ENCODE data around the gene NR6A1. TPM values are rescaled to one million over a fixed set of nuclear protein-coding genes. Genes with fewer than 3 reads are reported as not detected.

NR6A1 gene
- total RNA-seq, 2 experiments from 2014 or later, result 17.5 to 23.0 TPM

DNA sequence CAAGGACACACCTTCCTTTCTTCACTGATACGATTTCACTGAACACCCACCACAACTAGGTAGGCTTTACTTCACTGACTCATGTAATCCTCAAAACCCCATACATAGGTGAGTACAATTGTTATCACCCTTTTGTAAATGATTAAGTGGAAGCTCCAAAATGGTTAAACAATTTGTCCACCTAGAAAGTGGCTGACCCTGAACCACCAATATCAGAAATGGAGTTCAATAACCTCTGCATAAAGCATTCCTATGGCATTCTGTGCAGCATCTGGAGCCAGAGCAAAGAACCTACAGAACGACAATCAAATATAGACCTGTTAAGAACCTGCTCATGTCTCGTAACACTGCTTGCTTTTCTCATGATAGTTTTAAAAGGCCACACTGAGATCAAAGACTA lies 213.2 kb downstream of the NR6A1 start:
- Histone ChIP-seq H3K9me2 (ENCODE audit: insufficient read depth, low read length) (no peaks in the 10 kb centered on the region), H3K79me2 (ENCODE audit: insufficient read depth, low read depth, low read length) (no peaks in the 10 kb centered on the region), H3K36me3 (ENCODE audit: insufficient read depth, low read length) (no peaks in the 10 kb centered on the region), H3K27ac (ENCODE audit: low read depth, low read length, poor library complexity, severe bottlenecking) (no peak overlapping the region), H3K9me3 (ENCODE audit: low read length) (no peaks in the 10 kb centered on the region), H3K4me3 (ENCODE audit: low read depth, low read length, poor library complexity, severe bottlenecking) (no peak overlapping the region), H2AFZ (ENCODE audit: low read length) (no peak overlapping the region), H3K4me1 (ENCODE audit: insufficient read depth, low read length, poor library complexity, severe bottlenecking) (no peaks in the 10 kb centered on the region), H3K4me2 (ENCODE audit: low read length) (no peak overlapping the region), H4K20me1 (ENCODE audit: insufficient read depth, low read length) (no peaks in the 10 kb centered on the region)
- TF ChIP-seq, protein P1, sequence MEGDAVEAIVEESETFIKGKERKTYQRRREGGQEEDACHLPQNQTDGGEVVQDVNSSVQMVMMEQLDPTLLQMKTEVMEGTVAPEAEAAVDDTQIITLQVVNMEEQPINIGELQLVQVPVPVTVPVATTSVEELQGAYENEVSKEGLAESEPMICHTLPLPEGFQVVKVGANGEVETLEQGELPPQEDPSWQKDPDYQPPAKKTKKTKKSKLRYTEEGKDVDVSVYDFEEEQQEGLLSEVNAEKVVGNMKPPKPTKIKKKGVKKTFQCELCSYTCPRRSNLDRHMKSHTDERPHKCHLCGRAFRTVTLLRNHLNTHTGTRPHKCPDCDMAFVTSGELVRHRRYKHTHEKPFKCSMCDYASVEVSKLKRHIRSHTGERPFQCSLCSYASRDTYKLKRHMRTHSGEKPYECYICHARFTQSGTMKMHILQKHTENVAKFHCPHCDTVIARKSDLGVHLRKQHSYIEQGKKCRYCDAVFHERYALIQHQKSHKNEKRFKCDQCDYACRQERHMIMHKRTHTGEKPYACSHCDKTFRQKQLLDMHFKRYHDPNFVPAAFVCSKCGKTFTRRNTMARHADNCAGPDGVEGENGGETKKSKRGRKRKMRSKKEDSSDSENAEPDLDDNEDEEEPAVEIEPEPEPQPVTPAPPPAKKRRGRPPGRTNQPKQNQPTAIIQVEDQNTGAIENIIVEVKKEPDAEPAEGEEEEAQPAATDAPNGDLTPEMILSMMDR (conservative IDR thresholded peaks at IDR 0.05; ENCODE audit: low read length), result no peak
- no peak for TF ChIP-seq EZH2phosphoT487 (IDR thresholded peaks at IDR 0.05; ENCODE audit: borderline replicate concordance, low read depth, low read length)
- no peak for DNase-seq (ENCODE audit: low spot score)
- intact Hi-C loops (cut with micrococcal nuclease; ENCODE audit: unreplicated experiment), result no loop called here
- ChIA-PET POLR2A (no interaction called here), CTCF (ENCODE audit: unreplicated experiment) (no interaction called here)
- BruUV-seq (replicated peaks), result no TSS peak

DNA sequence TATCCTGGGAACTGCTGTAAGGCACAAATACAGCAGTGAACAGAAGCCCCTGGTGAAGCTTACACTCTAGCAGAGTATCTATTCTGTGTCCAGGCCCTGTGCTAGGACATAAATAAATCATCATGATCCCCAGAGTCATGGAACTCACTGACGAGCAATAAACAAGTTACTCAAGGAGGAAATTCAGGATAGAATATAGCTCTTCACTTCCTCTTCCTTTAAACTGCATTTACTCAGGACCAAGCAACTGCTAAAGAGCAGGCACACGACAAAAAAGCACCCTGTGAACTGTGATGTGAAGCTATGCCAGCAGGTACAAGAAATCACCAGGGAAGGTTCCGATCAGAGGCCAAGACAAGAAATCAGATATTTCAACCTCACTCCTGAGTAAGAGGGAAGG lies 216.1 kb downstream of the NR6A1 start:
- H3K4me3 ChIP-seq (ENCODE audit: low read depth, low read length, poor library complexity, severe bottlenecking), result no peak overlapping the region
- H3K27ac ChIP-seq (ENCODE audit: low read depth, low read length, poor library complexity, severe bottlenecking), result no peak overlapping the region
- H3K9me2 ChIP-seq (ENCODE audit: insufficient read depth, low read length), result no peaks in the 10 kb centered on the region
- TF ChIP-seq, protein P1 (conservative IDR thresholded peaks at IDR 0.05; ENCODE audit: low read length), result no peak
- TF ChIP-seq EZH2phosphoT487 (IDR thresholded peaks at IDR 0.05; ENCODE audit: borderline replicate concordance, low read depth, low read length), result no peak
- no peaks in the 10 kb centered on the region for H3K4me1 ChIP-seq (ENCODE audit: insufficient read depth, low read length, poor library complexity, severe bottlenecking)
- intact Hi-C loops (cut with micrococcal nuclease; ENCODE audit: unreplicated experiment), result no loop called here
- ChIA-PET POLR2A (interaction anchor here (0.8 to 1.2 kb wide), 2 partner anchors 11 to 40 kb away, joined by 3 to 4 read pairs; no protein-coding TSS in a partner anchor), CTCF (ENCODE audit: unreplicated experiment) (no interaction called here)
- H3K79me2 ChIP-seq (ENCODE audit: insufficient read depth, low read depth, low read length), result no peaks in the 10 kb centered on the region
- DNase-seq (ENCODE audit: low spot score), result no peak
- H4K20me1 ChIP-seq (ENCODE audit: insufficient read depth, low read length), result no peaks in the 10 kb centered on the region
- no peaks in the 10 kb centered on the region for H3K36me3 ChIP-seq (ENCODE audit: insufficient read depth, low read length)
- H3K9me3 ChIP-seq (ENCODE audit: low read length), result no peaks in the 10 kb centered on the region
- no TSS peak for BruUV-seq (replicated peaks)
- no peak overlapping the region for H3K4me2 ChIP-seq (ENCODE audit: low read length)
- H2AFZ ChIP-seq (ENCODE audit: low read length), result no peak overlapping the region

DNA sequence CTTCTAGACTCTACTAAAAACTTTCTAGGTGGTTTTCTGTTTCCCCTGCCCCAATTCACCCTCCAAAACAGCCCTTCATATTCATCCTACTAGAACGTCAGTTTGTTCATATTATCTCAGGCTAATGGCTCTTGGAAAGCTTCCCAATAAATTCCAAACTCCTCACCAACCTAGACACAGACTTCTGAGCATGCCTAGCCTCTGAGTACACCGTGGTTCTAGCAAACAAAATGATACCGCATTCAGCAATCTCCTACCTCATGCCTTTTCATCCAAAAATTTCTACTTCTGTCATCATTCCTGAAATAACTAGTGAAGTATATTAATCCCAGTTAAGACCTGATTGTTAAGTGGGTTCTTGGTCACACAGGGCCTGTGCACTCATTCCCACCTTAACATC lies 217.4 kb downstream of the NR6A1 start:
- no peaks in the 10 kb centered on the region for H3K79me2 ChIP-seq (ENCODE audit: insufficient read depth, low read depth, low read length)
- no peaks in the 10 kb centered on the region for H3K36me3 ChIP-seq (ENCODE audit: insufficient read depth, low read length)
- BruUV-seq (replicated peaks), result no TSS peak
- H3K4me1 ChIP-seq (ENCODE audit: insufficient read depth, low read length, poor library complexity, severe bottlenecking), result no peaks in the 10 kb centered on the region
- H3K4me3 ChIP-seq (ENCODE audit: low read depth, low read length, poor library complexity, severe bottlenecking), result no peak overlapping the region
- CTCF ChIA-PET (ENCODE audit: unreplicated experiment), result no interaction called here
- TF ChIP-seq, protein P1 (conservative IDR thresholded peaks at IDR 0.05; ENCODE audit: low read length), result no peak
- TF ChIP-seq EZH2phosphoT487 (IDR thresholded peaks at IDR 0.05; ENCODE audit: borderline replicate concordance, low read depth, low read length), result no peak
- no peaks in the 10 kb centered on the region for H4K20me1 ChIP-seq (ENCODE audit: insufficient read depth, low read length)
- POLR2A ChIA-PET, result no interaction called here
- no peaks in the 10 kb centered on the region for H3K9me2 ChIP-seq (ENCODE audit: insufficient read depth, low read length)
- H2AFZ ChIP-seq (ENCODE audit: low read length), result no peak overlapping the region
- no peak for DNase-seq (ENCODE audit: low spot score)
- H3K9me3 ChIP-seq (ENCODE audit: low read length), result no peaks in the 10 kb centered on the region
- intact Hi-C loops (cut with micrococcal nuclease; ENCODE audit: unreplicated experiment), result loop anchor here (5.0 kb wide), 1 partner anchor 159 kb away; no protein-coding TSS in a partner anchor
- no peak overlapping the region for H3K4me2 ChIP-seq (ENCODE audit: low read length)
- H3K27ac ChIP-seq (ENCODE audit: low read depth, low read length, poor library complexity, severe bottlenecking), result no peak overlapping the region
